ENCODE data around the gene GPR141.

GPR141 gene

DNA sequence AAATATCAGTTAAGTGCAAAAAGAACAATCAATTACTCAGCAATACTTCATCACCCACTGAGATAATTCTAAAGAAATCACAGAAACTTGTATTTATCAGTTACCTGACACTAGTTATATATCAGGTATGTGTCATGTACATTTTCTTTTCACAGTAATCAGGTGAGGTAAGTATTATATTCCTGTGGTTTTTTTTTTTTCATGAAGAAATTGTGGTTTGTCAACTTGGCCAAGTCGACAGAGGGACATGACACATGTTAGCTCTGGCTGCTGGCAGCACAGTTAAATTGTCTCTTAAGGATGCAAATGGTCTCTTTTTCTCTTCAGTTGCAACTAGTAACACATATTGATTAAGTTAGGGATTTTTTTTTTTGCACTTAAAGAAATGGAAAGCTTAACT is 13.7 kb upstream of the GPR141 start:
- TF ChIP-seq, protein P1, sequence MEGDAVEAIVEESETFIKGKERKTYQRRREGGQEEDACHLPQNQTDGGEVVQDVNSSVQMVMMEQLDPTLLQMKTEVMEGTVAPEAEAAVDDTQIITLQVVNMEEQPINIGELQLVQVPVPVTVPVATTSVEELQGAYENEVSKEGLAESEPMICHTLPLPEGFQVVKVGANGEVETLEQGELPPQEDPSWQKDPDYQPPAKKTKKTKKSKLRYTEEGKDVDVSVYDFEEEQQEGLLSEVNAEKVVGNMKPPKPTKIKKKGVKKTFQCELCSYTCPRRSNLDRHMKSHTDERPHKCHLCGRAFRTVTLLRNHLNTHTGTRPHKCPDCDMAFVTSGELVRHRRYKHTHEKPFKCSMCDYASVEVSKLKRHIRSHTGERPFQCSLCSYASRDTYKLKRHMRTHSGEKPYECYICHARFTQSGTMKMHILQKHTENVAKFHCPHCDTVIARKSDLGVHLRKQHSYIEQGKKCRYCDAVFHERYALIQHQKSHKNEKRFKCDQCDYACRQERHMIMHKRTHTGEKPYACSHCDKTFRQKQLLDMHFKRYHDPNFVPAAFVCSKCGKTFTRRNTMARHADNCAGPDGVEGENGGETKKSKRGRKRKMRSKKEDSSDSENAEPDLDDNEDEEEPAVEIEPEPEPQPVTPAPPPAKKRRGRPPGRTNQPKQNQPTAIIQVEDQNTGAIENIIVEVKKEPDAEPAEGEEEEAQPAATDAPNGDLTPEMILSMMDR (conservative IDR thresholded peaks at IDR 0.05; ENCODE audit: control insufficient read depth, insufficient read depth, low read depth, low read length), result no peak
- H3K4me3 ChIP-seq (ENCODE audit: control insufficient read depth, low read depth, low read length), result no peak overlapping the region
- DNase-seq (ENCODE audit: low read depth), result no peak

DNA sequence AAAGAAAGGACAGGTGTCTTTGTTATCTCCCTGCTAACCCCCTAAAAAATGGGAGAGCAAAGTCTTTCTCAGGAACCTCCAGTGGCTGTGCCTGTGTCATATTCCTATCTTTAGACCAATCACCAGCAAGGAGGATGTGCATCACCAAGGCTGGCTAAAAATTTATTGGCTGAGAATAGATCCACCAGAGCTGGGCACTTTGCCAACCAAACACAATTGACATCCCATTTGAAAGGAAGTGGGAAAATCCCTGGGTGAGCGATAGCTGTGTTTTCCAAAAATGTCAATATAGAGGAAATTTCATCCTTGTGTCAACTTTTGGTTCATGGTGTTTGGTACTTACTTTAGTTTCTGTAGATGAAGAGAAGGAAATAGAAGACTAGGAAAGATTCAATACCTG is 13.1 kb upstream of the GPR141 start:
- no peak for DNase-seq (ENCODE audit: low read depth)
- TF ChIP-seq, protein P1 (conservative IDR thresholded peaks at IDR 0.05; ENCODE audit: control insufficient read depth, insufficient read depth, low read depth, low read length), result no peak
- no peak overlapping the region for H3K4me3 ChIP-seq (ENCODE audit: control insufficient read depth, low read depth, low read length)

DNA sequence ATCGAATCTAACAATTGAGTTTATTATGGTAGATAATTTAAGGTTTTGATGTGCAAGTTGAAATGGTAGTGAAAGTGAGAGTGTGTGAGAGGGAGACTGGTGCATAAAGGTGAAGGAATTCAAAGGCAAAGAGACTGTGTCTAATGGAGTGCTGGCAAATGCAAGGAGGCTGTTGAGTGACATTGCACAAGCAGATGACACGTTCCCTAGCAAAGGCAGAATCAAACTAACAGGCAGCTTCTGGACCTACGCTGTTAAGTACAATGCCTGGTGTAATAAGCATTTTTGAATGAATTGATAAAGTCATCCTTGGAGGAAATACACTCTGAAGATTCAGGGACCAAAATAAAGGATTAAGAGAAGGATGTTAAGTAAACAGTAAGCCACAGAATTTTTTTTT is 11.7 kb upstream of the GPR141 start:
- TF ChIP-seq, protein P1 (conservative IDR thresholded peaks at IDR 0.05; ENCODE audit: control insufficient read depth, insufficient read depth, low read depth, low read length), result no peak
- no peak for DNase-seq (ENCODE audit: low read depth)
- no peak overlapping the region for H3K4me3 ChIP-seq (ENCODE audit: control insufficient read depth, low read depth, low read length)

DNA sequence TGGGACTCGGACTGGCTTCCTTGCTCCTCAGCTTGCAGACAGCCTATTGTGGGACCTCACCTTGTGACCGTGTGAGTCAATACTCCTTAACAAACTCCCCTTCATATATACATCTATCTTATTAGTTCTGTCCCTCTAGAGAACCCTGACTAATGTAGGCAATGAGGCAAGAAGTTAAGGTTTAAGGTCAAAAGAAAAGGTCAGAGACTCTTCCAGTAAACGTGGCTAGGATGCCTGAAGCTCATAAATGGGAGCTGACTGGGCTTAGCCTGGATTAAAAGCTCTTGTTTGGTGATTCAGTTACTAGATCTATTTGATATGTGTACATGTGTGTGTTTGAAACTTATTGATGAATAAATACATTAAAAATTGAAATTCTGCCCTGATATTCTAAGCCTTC is 10.6 kb upstream of the GPR141 start:
- no peak for DNase-seq (ENCODE audit: low read depth)
- no peak overlapping the region for H3K4me3 ChIP-seq (ENCODE audit: control insufficient read depth, low read depth, low read length)
- TF ChIP-seq, protein P1 (conservative IDR thresholded peaks at IDR 0.05; ENCODE audit: control insufficient read depth, insufficient read depth, low read depth, low read length), result no peak

DNA sequence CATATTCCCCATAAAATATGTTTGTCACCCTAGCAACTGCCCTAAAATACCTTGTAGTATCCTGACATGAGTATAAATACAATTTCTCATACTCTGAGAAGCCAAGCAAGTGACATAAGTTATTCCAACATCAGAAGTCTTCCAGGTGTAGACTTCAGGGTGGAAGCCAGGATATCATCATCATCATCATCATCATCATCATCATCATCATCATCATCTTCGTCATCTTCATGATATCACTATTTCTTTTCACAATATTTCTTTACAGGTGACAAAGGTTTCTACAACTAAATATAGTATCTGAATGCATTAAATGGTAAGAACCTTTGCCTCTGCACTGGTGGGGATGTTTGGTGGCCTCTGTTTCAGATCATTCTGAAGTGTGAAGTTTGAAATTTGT is 10.0 kb upstream of the GPR141 start:
- no peak overlapping the region for H3K4me3 ChIP-seq (ENCODE audit: control insufficient read depth, low read depth, low read length)
- DNase-seq (ENCODE audit: low read depth), result no peak
- TF ChIP-seq, protein P1 (conservative IDR thresholded peaks at IDR 0.05; ENCODE audit: control insufficient read depth, insufficient read depth, low read depth, low read length), result no peak

DNA sequence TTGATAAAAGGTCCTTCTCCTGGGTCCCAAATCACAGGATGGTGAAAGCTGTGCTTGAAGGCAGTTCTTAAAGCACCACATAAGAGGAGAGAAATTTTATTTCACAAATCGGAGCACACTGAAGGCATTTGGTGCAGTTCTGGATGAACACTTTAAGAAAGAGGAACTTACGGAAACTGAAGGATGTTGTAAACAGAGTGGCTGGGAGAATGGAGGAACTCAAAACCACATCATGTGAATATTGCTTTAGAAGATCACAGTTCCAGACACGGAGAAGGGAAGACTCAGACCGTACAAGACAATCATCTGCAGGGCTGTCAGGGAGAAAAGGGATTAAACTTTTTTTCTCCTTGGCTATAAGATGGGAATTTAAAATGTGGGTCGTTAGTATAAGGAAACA is 9.0 kb upstream of the GPR141 start:
- H3K4me3 ChIP-seq (ENCODE audit: control insufficient read depth, low read depth, low read length), result no peak overlapping the region
- DNase-seq (ENCODE audit: low read depth), result no peak
- TF ChIP-seq, protein P1 (conservative IDR thresholded peaks at IDR 0.05; ENCODE audit: control insufficient read depth, insufficient read depth, low read depth, low read length), result no peak

DNA sequence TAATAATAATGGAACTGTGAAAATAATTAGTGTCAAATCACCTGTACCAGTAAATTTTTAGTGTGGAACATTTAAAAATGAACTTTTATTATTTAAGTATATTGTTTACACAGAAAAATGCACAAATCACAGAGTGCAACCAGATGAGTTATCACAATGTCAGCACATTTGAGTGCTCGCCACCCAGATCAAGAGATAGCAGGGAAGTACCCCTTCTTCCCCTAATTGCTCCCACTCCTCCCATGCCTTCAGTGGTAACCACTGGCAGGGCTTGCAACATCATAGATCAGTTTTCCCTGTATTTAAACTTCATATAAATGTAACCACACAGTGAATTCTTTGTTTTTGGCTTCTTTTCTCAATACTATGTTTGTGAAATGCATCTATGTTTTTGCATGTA is 7.8 kb upstream of the GPR141 start:
- DNase-seq (ENCODE audit: low read depth), result no peak
- no peak overlapping the region for H3K4me3 ChIP-seq (ENCODE audit: control insufficient read depth, low read depth, low read length)
- TF ChIP-seq, protein P1 (conservative IDR thresholded peaks at IDR 0.05; ENCODE audit: control insufficient read depth, insufficient read depth, low read depth, low read length), result no peak
